GM12874 (cell line): ENCODE results near the gene DNAH10.

Experiments used
- TF ChIP-seq, protein P1 (sequence below): IDR thresholded peaks from 2 replicates; pipeline ENCODE4 v1.5.1; 2011; ENCODE audit warnings: low read depth, mild to moderate bottlenecking, control low read depth, low read length, moderate library complexity; ENCODE audit not compliant: insufficient read depth

The DNAH10 gene

DNA sequence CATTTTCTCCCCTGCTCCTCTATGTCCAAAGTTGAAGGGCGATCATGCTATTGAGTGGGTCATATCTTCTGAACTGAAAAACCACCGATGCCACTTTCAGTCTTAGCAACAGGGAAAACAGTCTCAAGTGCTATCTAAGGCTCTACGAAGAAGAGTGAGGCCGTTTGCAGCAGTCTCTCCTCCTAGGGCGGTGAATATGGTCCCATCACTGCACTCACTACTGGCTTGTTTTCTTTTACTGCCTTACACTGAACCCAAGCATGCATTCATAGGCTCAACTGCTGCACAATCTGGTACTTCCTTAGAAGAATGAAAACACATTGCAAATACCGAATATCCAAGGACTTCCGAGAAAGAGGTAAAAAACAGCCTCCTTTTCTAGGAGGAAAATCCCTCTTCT, 92.1 kb downstream of the DNAH10 start:
- TF ChIP-seq, protein P1, sequence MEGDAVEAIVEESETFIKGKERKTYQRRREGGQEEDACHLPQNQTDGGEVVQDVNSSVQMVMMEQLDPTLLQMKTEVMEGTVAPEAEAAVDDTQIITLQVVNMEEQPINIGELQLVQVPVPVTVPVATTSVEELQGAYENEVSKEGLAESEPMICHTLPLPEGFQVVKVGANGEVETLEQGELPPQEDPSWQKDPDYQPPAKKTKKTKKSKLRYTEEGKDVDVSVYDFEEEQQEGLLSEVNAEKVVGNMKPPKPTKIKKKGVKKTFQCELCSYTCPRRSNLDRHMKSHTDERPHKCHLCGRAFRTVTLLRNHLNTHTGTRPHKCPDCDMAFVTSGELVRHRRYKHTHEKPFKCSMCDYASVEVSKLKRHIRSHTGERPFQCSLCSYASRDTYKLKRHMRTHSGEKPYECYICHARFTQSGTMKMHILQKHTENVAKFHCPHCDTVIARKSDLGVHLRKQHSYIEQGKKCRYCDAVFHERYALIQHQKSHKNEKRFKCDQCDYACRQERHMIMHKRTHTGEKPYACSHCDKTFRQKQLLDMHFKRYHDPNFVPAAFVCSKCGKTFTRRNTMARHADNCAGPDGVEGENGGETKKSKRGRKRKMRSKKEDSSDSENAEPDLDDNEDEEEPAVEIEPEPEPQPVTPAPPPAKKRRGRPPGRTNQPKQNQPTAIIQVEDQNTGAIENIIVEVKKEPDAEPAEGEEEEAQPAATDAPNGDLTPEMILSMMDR: no peak

DNA sequence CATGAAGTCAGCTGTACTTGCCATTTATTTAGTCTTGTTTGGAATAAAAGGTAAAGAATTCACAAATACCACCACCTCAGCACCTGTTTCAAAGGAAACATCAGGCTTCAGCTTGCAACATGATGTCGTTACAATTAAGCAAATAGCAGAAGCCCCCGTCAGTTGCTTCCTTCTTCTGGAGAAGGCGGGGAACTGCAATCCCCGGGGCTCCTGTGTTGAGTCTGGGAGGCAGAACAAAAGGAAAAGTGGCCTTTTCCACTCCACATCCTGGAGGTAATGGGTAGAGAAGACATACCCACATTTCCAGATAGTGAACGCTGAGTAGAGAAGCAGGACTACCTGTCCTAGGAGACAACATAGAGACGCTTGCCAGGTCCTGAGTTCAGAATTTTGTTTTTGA, 92.8 kb downstream of the DNAH10 start:
- TF ChIP-seq, protein P1: no peak

DNA sequence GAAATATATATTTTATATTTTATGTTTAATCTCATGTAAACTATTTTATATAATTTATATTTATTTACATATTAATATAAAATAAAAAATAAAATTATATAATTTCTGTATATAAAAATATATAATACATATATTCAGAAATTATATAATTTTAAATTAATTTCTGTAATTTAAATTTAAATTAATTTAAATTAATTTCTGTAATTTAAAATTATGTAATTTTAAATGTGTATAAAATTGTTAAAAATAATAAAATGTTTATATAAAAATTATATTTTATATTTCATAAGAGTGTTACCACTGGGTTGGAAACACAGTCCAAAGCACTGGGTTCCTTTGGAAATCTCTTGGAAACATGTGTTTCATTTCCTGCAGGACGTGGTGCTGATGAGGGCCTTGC, 94.6 kb downstream of the DNAH10 start:
- TF ChIP-seq, protein P1: no peak

DNA sequence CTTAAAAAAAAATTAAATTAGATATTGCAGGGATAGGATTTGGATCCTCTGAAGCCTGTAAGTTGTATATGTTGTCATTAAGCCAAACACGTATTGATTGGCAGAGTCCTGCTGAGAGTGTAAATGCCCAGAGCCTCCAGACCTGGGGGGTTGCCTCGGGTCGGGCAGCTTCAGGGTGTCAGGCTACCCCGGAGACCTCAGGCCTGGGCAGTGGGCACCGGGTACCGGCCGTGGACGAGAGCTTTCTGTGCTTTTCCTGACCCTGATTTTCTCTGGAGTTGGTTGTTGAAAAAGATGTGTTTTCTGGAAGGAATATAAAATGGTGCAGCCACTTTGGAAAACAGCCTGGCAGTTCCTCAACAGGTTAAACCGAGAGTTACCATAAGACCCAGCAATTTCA, 96.1 kb downstream of the DNAH10 start:
- TF ChIP-seq, protein P1: no peak

DNA sequence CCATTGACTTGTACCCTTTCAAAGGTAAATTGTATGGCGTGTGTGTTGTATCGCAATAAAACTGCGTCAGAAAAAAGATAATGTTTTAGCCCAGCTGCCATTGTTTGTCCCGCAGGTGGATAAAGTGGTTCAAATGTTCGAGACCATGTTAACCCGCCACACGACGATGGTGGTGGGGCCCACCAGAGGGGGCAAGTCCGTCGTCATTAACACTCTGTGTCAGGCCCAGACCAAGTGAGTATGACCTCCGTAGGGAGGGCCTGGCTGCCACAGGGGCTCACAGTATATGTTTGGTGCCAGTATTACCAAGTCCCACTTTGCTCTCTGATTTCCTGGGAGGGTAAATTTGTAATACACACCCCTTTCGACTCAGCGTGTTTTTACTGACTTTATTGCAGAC, 96.9 kb downstream of the DNAH10 start:
- TF ChIP-seq, protein P1: no peak

DNA sequence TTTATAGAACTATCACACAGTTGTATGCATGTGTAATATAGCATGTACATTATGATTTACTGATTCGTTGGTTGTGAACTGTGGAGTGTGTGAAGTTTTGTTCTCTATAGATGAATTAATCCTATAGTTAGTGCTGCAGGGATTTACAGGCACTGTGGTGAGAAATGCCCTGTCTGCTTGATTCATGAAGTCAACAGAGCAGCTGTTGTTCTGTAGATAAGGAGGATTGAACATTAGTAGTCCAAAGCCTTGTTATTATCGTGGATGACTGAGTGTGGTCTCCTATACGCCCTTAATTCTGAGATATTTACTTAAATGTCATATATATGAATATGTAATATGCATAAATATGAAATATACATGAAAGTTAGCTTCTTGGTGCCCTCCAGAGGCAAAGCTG, 98.3 kb downstream of the DNAH10 start:
- TF ChIP-seq, protein P1: no peak

DNA sequence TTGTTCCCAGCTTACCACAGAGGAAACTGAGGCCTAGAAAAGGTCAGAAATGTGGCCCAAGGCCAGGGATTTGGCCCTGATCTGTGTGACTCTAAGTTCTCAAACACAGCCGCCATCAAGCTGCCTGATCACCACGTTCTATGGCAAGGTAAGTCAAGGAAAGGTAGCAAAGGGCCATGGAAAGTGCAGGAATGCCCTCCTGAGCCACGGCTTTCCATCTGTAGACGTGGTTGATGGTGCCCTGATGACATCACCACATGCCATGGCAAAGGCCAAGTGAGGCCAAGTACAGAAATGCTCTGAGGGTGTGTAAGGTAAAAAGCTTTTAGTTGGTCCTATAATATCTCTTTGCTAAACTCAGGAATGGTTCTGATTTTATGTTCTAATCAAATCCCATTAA, 99.3 kb downstream of the DNAH10 start:
- TF ChIP-seq, protein P1: no peak

DNA sequence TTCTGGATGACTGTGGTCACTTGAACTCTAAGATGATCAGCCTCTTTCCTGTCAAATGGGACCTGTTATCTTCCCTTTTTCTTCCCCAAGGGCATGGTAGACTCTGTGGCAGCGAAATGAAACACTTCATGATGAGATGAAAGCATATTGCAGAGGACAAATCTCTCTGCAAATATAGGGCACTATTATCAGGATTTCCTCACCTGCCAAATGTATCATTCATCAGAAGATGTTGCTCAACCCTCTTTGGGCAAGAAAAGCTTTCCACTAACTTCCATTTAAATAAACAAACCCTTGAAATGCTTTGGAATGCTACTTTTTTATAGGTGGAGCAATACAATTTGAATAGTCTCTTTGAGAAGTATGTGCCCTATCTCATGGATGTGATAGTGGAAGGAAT, 105.0 kb downstream of the DNAH10 start:
- TF ChIP-seq, protein P1: no peak
